C4-2B (cell line): ENCODE results near the gene TRIM17.

Experiments used
- CTCF ChIP-seq: fragments of 450-650 bp; conservative IDR thresholded peaks from 2 replicates; pipeline ENCODE4 v1.5.1; 2017; ENCODE audit warnings: mild to moderate bottlenecking
- ZFX ChIP-seq: fragments of 450-650 bp; IDR thresholded peaks from 2 replicates; pipeline ENCODE4 v1.6.1; 2017

GRCh38 chr1:228400237-228400651, 16.4 kb downstream of the TRIM17 start:
- TF ChIP-seq CTCF (no peak), ZFX (no peak)
